Choroid plexus epithelial cell (primary cell): ENCODE measurements around the gene NEK6.

ENCODE experiments used
- DNase-seq: peaks from one replicate; pipeline ENCODE4 v3.0.0-alpha.2; 2010; ENCODE audit warnings: low read depth
- H3K4me3 ChIP-seq: 2 replicates; pipeline ENCODE4 v1.5.1; 2011; ENCODE audit warnings: low read depth, mild to moderate bottlenecking, control low read depth, low read length, moderate library complexity
- TF ChIP-seq, protein P1 (sequence below): conservative IDR thresholded peaks from 2 replicates; pipeline ENCODE4 v1.5.1; 2011; ENCODE audit warnings: low read depth, mild to moderate bottlenecking, control low read depth, inconsistent platforms, low read length, moderate library complexity

Gene NEK6

DNA sequence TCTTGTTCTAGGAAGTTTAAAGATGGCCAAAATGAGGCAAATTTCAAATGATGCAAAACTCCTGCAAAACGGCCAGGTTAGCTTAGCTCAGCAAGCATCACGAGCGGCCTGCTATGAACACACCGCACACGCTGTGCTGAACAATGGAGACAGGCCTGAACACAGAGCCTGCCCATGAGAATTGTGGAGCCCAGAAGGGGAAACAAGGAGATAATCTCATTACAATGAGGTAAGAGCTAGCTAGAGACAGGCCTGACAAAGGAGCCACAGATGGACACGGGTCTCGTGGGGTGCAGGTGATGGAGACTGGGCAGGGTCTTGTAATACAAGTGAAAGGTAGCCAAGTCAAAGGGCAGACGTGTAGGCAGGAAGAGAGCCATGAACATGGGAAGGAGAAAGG lies 107.3 kb downstream of the NEK6 start:
- DNase-seq = no peak
- TF ChIP-seq, protein P1, sequence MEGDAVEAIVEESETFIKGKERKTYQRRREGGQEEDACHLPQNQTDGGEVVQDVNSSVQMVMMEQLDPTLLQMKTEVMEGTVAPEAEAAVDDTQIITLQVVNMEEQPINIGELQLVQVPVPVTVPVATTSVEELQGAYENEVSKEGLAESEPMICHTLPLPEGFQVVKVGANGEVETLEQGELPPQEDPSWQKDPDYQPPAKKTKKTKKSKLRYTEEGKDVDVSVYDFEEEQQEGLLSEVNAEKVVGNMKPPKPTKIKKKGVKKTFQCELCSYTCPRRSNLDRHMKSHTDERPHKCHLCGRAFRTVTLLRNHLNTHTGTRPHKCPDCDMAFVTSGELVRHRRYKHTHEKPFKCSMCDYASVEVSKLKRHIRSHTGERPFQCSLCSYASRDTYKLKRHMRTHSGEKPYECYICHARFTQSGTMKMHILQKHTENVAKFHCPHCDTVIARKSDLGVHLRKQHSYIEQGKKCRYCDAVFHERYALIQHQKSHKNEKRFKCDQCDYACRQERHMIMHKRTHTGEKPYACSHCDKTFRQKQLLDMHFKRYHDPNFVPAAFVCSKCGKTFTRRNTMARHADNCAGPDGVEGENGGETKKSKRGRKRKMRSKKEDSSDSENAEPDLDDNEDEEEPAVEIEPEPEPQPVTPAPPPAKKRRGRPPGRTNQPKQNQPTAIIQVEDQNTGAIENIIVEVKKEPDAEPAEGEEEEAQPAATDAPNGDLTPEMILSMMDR = no peak
- H3K4me3 ChIP-seq = no peak overlapping the region

DNA sequence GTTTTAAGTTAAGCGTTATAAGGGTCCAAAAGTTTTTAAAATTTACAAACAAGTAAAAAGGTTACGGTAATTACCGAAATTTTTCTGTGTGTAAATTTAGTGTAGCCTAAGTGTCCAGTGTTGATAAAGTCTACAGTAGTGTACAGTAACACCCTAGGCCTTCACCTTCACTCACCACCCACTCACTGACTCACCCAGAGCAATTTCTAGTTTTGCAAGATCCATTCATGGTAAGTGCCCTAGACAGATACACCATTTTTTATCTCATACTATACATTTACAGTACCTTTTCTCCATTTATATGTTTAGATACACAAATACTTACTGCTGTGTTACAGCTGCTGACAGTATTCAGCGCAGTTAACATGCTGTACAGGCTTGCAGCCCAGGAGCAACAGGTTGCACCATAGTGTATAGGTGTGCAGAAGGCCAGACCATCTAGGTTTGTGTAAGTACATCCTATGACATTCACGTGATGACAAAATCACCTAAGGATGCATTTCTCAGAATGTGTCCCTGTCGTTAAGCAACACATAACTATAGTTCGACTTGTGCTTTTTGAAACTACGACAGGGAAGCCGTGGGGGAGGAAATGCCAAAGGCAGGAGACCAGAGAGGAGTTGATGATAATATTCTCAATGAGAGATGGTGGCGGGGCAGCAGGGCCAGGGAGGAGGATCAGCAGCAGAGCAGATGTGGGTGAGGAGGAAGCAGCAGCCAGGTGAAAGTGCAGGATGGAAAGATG lies 108.9 kb downstream of the NEK6 start:
- H3K4me3 ChIP-seq = no peak overlapping the region
- TF ChIP-seq, protein P1 = no peak
- DNase-seq = peak; percentile 73

DNA sequence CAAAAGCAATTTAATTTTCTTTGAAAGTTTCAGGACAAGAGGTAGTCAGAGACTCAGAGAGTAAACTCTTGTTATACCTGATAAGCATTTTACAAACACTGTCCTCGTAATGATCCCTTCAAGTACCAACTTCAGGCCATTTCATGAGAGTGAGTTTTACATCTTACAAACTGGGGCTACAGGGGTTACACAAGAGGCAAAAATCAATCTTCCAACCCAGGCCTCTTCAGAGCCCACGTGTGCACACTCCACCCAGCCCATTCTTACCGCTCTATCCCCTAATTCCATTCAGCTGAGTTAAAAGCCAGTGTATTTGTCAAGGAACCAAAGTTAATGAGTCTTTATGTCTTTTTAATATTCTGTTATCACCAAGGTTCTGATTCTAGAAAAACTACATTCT lies 110.9 kb downstream of the NEK6 start:
- TF ChIP-seq, protein P1 = no peak
- no peak for DNase-seq
- no peak overlapping the region for H3K4me3 ChIP-seq

DNA sequence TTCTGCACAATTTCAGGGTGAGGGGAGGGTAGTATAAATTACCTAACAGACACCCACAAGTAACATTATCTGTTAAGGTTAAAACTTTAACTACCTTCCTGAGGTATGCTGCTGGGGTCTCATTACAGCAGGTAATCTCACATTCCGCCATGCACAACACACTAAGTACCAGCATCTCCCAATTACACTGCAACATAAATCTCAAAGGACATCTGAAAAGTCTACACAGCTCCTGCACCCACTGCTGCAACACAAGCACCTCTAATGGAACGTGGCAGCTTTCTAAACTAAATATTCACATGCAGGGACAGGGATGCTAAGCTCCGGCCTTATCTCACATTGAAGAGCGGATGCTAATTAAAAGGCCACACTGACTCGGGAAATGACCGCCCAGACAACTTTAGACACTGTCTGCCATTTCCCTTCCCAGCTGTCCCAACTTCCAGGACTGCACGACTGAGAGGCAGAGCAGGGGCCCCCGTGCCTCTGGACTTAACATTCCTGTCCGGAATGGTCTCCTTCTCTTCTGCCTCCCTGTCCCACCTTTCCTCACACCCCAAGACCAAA lies 111.6 kb downstream of the NEK6 start:
- TF ChIP-seq, protein P1 = no peak
- no peak overlapping the region for H3K4me3 ChIP-seq
- no peak for DNase-seq

DNA sequence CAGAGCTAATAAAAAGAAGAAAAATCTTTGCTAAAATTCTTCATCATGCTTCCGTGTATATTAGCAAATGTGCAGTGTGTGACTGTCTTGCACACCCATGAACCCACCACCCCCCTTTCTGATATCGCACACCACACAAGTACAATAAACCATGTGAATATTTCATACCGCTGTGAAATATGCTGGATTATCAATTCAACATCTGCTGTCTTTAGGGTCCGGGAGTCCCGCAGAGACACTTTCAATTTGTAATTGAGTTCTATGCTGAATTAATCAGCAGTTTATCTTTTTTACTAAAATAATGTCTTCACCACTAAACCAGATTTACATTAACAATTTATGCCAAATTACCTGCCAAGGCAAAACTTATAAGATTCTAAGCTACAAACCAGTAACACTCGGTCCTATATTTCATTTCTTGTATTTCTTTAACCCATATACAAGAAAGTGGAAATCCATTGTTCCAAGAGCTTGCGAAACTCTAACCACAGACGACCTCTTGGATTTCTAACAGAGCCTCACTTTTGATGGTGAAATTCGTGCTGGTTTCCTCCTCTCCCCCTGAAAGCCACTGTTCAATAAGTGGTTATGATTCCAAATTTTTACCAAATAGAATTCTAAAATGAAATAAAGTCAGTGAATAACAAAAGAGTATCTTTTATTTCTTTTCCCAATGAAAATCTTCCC lies 113.3 kb downstream of the NEK6 start:
- H3K4me3 ChIP-seq = no peak overlapping the region
- peak; percentile 75 for DNase-seq
- TF ChIP-seq, protein P1 = no peak

DNA sequence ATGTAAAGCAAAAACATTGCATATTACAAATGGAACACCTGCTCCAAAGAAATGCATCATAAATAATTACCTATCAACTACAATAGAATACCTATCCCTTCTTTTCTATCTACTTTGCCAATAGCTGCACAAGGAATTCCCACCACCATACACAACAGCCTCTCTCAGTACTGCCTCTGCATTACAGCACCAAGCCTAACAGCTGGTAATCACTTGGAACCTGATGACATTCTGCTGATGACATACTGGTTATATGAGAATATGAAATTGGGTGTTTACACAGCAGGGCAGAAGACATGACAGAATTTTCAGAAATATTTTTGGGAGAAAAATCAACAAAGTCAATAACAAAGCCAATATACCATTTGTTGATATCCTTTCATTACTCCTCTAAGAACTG lies 114.3 kb downstream of the NEK6 start:
- TF ChIP-seq, protein P1 = no peak
- peak; percentile 66 for DNase-seq
- no peak overlapping the region for H3K4me3 ChIP-seq

DNA sequence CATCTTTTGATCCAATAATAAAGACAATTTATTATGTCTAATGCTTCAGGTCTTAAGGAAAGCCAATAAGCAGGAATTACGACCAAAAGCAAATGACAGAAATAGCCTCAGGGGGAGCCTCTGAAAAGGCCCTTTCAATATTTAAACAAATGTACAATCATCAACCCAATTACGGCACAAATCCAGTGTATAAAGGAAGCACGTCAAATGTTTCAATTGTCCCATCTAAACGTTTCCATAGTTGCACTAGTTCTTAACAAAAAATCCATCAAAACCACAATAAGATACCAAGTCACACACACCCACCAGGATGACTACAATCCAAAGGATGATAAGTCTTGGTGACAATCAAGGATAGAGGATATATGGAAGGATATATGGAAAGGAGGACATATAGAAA lies 115.6 kb downstream of the NEK6 start:
- DNase-seq = no peak
- TF ChIP-seq, protein P1 = no peak
- no peak overlapping the region for H3K4me3 ChIP-seq
